ENCODE measurements around the gene ADAM8.

GRCh38 chr10:133226251-133226808, 50.3 kb downstream of the ADAM8 start:
- peak in 1 of 6 experiments; percentile 6 for TF ChIP-seq CTCF (IDR thresholded peaks at IDR 0.05)
- no peak for TF ChIP-seq POLR2A (IDR thresholded peaks at IDR 0.05)

All from esophagus squamous epithelium (tissue), 4 donors.